Pons (tissue), 1 donor: ENCODE results near the gene NRBP1.

Source experiments
- DNase-seq: peaks from one replicate; pipeline ENCODE4 v3.0.0-alpha.2; 2016; ENCODE audit warnings: low spot score

NRBP1 gene

GRCh38 chr2:27428213-27428977, at the start of gene NRBP1:
NRBP1 (plus strand) TSS chr2:27428631; CDS start chr2:27433274, 4,643 bp downstream.
- peak; percentile 93 for DNase-seq

DNA sequence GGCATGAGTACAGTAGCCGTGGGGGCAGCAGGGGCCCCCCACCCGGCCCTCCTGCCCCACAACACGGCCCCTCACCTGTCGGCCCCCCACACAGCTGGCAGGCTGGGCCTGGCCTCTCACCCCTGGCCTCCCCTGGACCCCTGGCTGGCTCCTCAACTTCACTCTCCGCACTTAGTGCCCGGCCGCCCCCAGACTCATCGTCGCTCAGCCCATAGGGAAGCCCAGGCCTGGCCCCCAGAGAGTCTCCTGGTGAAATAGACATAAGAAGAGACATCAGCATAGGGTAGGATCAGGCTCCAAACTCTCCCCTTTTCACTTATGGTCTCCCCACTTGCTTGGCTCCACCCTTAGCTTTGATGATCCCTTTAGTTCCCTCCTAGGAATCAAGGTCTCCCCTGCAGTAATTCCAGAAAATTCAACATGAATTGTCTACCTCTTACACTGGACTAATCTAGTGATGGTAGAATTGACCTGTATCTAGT, 49.6 kb upstream of the NRBP1 start:
- DNase-seq: no peak

DNA sequence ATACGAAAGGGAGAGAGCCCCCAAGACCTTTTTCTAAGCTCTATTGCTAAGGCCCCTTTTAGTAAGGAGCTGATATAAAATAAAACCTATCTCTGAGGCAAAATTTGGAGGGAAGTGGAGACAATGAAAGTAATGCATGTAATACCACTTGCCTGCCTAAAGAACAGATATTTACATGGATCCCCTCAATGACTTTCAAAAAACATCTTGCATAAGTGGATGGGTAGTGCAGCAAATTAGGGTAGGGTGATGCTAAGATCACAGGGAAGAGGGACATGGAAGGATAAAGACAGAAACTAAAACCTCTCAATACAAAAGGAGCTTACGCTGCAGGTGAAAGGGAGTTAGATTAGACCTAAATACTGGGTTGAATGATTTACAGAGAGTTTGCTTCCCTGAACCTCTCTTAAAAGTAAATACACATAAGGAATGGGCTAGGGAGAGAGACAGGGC, 49.0 kb upstream of the NRBP1 start:
- DNase-seq: no peak

DNA sequence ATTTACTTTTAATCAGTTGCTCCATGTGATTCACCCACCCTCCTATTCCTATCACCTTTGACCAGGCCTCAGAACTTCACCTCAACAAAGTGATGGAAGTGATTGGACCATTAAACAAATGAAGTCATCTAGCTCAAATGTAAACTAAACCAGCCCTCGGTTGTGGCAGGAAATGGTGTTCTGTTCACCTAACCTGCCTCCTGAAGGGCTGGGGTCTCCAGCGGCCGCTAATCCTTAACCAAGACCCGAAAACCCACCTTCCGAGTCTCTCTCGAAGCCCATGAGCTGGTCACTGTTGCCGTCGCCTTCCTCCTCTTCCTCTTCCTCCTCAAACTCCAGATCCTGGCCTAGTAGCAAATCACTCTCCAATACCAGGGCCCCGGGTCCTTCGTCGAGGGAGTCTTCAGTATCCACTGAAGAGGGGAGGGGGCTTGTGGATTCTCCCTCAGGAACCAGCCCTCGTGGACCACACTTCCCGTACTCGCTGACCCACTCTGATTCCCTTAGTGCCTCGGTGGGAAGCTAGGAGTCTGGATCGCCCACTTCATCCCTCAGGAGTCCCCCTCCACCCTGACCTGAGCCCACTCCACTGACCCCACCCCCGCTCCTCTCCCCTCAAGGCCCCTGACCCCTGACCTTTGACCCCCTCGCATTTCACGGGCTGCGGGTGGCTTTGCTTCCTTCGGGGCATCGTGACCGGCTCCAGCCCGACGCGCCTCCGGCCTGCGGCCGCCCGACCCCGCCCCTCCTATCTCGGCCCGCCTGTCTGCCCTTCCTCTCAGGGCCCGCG, 48.4 kb upstream of the NRBP1 start:
- peak; percentile 73 for DNase-seq

DNA sequence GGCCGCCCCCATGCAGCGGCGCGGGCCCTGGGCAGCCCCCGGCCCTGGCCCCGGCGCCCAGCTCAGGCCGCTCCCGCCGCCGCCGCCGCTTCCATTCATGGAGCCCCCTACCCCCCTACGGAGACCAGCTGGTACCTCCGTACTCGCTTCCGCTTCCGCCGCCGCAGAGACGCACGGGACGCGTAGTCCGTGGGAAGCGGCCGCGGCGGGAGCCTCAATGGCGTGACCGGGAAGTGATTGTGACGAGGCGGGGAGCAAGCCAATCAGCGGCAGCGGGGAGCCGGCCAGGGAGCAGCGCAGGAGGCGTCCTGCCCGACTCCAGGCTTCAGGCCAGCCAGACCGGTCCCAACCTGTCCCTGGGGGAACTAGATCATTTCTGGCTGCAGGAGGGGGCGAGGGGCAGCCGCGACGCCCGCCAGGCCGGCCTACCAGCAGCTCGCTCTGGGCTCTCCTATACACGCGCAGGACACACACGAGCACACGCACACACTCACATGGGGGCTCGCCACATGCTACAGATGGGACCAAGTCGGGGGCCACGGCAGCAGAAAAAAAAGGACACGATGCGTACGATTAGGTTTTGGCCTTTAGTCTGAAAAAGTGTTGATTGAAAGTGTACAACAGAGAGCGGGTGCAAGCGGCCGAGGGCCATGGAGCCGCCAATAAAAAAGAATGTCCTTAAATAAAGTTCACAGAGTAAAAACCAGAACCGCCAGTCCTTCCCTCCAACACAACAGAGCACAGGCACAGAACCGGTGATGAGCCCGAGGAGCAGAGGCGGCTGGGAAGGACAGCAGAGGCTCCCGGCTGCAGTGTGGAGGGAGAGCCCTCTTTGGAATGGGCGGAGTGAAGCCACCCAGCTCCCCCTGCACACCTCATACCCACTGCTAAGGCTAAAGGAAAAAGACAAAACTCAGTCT, 47.5 kb upstream of the NRBP1 start, which contains the start of gene ZNF513:
Gene ZNF513, minus strand, starts transcription at position 109 of the 920 bp plus-strand sequence. CDS start 208 bp downstream, outside the sequence.
- peak; percentile 96 for DNase-seq

DNA sequence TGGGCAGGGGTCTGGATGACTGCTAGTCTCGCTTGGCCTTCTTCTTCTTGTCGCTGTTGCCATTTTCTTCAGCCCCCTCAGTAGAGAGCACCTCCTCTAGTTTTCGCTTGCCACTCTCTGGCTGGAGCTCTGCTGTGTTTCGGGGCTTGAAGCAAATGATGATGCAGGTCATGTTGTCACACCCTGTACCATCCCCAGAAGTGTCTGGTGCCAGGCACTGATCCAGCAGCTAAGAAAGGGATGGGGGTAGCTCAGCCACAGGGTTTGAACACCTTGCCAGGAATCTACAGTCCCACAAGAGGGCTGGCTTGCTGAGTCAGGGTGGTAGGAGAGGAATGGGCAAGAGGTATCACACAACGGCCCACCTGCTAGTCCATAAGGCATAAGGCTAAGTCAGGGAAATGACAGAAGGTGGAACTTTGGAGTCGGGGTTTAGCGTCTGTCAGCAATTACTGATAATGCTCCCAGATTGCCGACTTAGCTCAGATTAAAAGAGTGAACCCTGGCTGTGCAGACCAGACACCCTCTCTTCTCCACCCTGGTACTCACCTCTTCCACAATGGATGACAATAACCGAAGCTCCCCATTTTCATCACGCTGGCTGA, 46.8 kb upstream of the NRBP1 start:
- no peak for DNase-seq

DNA sequence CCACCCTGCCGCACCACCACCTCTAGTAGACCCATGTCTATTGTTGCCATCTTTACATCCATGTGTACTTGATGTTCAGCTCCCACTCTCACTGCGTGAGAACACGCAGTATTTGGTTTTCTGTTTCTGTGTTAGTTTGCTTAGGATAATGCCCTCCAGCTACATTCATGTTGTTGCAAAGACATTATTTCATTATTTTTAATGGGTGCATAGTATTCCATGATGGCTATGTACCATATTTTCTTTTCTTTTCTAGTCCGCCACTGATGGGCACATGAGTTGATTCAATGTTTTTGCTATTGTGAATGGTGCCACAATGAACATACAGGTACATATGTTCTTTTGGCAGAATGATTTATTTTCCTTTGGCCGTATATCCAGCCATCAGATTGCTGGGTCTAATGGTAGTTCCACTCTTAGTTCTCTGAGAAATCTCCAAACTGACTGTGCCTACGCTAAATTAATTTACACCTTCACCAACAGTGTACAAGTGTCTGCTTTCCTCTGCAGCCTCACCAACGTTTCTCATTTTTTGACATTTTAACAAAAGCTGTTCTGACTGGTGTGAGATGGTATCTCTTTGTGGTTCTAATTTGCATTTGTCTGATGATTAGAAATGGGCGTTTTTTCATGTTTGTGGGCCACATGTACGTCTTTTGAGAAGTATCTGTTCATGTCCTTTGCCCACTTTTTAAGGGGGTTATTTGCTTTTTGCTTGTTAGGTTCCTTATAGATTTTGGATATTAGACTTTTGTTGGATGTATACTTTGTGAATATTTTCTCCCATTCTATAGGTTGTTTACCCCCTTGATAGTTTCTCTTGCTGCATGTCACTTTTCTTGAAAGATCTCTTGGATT, 37.4 kb upstream of the NRBP1 start:
- no peak for DNase-seq

DNA sequence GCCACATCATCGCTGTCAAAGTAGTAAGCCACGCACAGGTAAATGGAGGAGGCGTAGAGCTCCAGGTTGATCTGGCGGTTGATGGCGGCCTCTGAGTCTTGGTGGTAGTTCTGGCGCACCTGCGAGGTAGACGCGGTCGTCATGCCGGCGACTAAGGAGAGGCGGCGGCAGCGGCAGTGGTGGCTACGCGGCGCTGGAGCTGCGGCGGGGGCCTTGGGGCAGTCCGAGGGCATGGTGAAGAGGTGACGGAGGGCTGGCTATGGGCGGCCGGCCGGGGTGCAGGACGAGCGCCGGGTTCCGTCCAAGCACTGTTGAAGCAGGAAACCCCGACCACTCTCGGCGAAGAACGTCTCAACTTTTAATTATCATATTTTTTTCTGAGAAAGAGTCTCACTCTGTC, 35.2 kb upstream of the NRBP1 start:
- DNase-seq: no peak

GRCh38 chr2:27398962-27399361, 29.5 kb upstream of the NRBP1 start:
- DNase-seq: no peak

DNA sequence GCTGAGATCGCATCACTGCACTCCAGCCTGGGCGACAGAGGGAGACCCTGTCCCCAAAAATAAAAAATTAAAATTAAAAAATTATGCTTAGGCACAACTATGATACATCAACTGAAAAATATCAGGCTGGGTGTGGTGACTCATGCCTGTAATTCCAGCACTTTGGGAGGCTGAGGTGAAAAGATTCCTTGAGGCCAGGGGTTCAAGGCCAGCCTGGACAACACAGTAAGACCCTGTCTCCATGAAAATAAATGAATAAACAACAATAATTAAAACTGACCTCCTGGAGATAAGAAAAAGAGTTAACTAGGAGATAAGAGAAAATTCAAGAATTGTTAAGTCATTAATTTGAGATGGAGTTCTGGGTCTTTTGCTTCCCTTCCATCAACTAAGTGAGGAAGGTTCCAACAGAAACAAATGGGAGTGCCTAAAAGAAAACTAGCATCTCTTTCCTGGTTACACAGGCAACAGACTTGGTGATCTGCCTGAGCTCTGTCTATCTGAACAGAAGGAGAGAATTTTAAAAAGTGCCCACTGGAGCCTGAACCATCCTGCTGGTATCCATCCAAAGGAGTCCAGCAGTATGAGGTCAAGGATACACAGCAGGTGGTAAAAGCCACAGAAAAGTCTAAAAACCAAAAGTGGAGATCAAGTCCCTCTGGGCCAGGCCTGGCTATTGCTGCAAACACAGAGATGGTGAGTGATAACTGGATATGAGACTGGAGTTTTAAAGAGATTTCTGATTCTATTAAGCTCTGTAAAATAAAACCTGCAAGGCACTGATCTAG, 27.9 kb upstream of the NRBP1 start:
- DNase-seq: no peak

DNA sequence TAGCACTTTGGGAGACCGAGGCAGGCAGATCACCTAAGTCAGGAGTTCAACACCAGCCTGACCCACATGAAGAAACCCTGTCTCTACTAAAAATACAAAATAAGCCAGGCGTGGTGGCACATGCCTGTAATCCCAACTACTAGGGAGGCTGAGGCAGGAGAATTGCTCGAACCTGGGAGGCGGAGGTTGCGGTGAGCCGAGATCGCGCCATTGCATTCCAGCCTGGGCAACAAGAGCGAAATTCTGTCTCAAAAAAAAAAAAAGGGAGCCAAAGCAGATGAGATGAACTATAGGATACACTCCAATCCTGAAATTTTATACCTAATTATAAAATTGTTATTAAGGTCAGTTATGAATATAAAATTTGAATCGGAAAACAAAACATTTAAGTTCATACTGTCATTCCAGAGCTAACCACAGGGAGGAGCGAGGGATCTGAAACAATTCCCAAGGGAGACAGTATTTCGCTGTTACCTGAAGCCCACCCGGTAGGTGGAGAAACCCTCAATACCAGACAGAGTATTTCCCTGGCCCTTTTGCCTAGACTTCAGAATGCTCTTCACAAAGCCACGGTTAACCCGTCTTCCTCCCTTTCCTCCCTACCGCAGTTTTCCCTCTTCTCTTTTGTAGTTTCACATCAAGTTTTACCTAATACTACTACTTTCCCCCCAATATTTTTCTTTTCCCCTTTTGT, 20.5 kb upstream of the NRBP1 start:
- peak; percentile 20 for DNase-seq

DNA sequence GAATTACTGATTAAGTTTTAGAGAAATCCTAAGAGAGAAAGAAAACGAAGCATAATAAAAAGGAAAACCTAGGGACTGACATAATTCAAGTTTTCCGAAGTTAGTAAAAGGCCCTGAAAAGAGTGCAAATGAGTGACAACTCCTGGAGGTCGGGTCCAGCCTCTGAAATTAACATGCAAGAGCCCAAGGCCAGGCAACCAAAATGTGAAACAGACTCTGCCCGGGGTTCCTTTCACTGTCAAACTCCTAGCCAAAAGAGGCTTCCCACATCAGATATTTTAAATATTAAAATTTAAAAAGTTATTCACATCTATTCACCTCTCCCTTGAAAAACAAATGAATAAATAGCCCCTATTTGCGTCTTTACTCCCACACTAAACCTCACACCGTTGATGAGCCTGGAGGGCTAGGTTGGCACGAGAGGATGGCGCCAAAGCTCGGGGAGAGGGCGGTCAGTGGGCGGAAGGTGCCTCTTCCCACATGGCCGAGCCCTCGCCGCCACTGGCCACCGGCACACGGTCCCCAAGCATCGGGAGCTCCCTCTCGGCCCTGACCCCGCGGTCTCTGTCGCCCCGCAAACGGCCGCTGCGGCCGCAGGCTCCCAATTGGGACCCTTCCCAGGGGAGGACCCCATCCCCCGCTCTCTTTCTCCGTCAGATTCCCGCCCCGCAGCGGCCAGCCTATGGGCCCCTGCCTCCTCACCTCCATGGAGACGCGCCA, 19.7 kb upstream of the NRBP1 start:
- no peak for DNase-seq

DNA sequence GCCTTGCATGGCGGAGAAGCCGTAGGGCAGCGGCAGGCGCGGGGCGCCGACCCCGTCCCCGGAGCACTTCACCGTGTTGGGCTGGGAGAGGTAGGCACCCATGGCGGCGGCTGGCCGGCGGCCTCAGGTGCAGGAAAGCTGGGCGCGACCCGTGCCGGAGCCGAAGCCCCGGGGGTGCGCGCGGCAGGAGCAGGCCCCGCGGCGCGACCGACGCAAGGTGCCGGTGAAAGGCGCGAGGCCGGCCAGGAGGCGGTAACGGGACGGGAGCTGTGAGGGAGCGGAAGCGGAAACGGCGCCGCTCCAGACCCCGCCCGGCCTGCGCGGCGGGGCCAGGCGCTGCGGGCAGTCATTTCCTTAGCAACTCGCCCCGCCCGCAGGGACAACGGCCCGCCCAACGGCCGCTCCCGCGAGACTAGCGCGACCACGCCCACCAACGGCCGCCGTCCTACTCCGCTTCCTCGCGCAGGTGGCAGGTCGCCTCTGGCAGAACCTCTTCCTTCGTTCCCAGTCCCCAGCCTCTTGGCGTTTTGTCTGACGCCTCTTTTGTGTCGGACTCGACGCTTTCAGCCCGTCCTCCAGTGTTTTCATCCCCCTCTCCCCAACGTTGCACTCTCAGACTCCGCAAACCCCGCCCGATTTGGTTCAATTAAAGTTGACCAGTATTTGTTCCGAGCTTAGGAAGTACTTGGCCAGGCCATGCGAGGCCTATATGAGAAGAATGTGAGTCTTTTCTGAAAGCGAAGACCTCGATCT, 18.9 kb upstream of the NRBP1 start, which contains the start of gene PPM1G:
Gene PPM1G, minus strand, starts transcription at position 271 of the 753 bp plus-strand sequence. Its CDS starts 169 bp downstream, at position 102.
- peak; percentile 91 for DNase-seq

DNA sequence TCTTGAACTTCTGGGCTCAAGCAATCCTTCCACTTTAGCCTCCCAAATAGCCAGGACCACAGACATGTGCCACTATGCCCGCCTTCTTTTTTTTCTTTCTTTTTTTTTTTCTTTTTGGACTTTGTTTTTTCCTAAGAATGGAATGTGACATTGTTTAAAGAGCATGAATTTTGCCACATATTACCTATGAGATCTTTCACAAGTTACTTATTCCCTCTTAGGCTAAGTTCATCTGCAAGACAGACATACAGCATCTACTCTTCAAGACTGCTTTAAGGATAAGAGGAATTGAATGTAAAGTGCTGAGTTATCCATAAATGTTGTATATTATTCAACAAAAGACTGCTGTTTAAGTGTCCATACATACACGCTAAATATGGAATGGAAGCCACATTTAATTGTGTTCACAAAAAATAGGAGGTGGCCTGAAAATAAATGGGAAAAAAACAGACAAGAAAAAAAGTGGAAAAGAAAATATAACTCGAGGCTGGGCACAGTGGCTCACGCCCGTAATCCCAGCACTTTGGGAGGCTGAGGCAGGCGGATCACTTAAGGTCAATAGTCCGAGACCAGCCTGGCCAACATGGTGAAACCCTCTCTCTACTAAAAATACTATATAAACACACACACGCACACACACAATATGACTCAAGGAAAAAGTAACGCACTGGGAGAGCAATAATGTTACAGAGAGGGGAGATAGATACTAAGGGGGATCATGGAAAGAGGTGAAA, 15.8 kb upstream of the NRBP1 start:
- no peak for DNase-seq

DNA sequence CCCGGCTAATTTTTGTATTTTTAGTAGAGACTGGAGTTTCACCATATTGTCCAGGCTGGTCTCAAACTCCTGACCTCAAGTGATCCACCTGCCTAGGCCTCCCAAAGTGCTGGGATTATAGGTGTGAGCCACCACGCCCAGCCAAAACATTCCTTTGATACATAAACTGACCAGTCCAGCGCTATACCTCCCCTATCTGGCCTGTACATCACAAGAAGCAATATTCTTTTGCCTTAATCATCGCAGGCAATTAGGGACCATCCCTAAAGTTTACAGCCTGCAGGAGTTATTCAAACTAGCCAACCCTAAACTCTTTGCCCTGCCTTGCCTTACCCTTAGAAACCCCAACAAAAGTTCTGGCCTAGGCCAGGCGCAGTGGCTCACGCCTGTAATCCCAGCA, 12.3 kb upstream of the NRBP1 start:
- DNase-seq: no peak

- no peak for DNase-seq
Observed at GRCh38 chr2:27420996-27421395, 7.4 kb upstream of the NRBP1 start.
